ENCODE results near the gene HOXD4.

Gene HOXD4

DNA sequence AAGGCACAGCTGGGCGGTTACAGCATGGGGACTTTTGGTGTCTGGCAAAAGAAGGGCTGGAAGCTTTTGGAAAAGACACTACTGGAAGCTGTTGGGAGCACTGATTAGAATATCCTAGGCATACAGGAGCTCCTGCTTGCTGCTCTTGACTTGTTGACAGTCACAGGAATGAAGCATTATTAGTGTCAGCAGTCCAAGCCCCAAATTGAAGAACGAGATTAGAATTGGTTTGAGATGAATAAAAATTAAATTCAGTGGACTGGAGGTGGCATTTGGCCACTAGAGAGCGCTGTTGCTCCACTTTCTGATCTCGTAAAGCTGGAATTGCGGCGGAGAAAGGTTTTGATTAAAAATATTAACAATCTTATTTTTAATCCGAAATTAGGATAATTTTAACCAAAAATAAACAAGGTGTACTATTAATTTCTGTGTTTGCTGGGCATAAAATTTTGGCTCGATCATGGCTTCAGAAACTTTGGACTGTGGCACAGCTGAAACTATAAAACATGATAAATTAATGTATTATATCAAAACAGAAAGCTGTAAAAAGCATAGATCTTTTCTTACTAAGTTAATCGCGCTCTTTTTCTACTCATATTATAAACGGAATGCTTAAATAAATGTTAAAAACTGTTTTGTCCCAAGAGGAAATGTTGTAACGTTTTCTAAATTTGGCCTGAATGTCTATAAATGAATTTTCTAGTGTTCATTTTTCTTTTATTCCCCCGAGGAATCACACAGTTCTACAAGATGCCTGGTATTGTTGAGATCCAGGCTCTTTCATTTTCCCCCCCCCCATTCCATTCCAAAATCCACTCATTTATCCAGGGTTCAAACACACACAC, 24.2 kb upstream of the HOXD4 start:
- peak; percentile 47 to 54 for DNase-seq (ENCODE audit: low read depth in 1 of 2, low spot score in 1 of 2)

DNA sequence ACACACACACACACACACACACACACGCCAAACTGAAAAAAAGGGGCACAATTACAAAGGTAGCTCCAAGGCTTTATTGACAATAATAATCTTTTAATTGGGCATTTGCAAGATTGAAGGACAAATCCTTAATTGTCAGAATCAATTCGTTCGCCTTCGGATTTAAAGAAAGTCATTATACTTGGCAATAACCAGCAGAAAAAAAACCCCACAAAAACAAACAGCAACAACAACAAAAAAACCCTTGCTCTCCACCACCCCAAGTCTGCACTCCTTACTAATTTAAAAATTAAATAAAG, 23.6 kb upstream of the HOXD4 start:
- no peak for DNase-seq (ENCODE audit: low read depth in 1 of 2, low spot score in 1 of 2)

GRCh38 chr2:176128172-176128981, 23.0 kb upstream of the HOXD4 start:
- no peak for DNase-seq (ENCODE audit: low read depth in 1 of 2, low spot score in 1 of 2)

GRCh38 chr2:176128982-176129796, 22.2 kb upstream of the HOXD4 start, which contains the start of gene HOXD8:
Gene HOXD8 (plus strand): TSS chr2:176129705. CDS start chr2:176130367, 662 bp downstream.
- DNase-seq (ENCODE audit: low read depth in 1 of 2, low spot score in 1 of 2), result no peak

DNA sequence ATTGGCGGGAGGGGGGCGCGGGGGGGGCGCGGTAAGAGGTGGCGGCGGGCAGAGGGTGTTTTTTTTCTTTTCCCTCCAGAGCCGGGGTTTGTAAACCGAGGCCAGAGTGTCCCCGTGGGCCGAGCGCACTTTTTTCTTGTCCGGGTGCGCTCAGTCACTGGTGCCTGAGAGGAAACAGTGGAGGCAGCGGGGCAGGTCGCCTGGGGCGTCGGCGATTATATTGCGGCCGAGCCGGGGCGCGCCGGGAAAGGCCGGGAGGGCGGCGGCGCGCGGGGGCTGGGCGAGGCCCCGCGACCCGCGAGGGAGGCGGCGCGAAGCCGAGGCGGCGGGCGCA, 21.6 kb upstream of the HOXD4 start:
- no peak for DNase-seq (ENCODE audit: low read depth in 1 of 2, low spot score in 1 of 2)

DNA sequence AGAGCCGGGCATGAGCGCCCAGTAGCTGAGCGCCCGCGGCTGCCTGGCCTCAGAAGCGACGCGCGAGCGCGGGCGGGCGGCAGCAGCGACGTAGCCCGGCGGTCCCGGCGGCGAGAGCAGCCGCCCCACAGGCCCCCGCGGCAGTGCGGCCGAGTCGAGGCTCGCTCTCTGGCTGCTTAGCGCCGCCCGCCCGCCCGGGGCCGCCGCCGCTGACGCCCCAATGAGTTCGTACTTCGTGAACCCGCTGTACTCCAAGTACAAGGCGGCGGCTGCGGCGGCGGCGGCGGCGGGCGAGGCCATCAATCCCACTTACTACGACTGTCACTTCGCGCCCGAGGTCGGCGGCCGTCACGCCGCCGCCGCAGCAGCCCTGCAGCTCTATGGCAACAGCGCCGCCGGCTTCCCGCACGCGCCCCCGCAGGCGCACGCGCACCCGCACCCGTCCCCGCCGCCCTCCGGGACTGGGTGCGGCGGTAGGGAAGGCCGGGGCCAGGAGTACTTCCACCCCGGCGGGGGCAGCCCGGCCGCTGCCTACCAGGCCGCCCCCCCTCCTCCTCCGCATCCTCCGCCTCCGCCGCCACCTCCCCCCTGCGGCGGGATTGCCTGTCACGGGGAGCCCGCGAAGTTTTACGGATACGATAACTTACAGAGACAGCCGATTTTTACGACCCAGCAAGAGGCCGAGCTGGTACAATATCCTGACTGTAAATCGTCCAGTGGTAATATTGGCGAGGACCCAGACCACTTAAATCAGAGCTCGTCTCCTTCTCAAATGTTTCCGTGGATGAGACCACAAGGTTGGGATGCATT, 21.0 kb upstream of the HOXD4 start:
- DNase-seq (ENCODE audit: low read depth in 1 of 2, low spot score in 1 of 2), result no peak

- DNase-seq (ENCODE audit: low read depth in 1 of 2, low spot score in 1 of 2), result no peak
Observed at GRCh38 chr2:176130957-176131847, 20.1 kb upstream of the HOXD4 start.

DNA sequence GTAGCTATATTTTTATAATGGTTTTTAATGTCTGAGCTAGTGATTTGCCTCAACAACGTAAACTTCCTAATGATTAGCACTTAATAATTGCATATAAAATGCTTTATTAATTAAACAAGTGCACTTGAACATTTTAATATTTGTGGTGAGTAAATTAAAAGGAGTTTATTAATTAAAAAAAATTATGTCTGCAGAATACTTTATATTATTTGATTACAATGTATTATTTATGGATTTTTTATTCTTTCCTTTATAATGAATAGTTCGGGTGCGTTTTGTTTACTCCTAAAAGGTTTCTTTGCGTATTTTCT, 19.5 kb upstream of the HOXD4 start:
- no peak for DNase-seq (ENCODE audit: low read depth in 1 of 2, low spot score in 1 of 2)

- no peak for DNase-seq (ENCODE audit: low read depth in 1 of 2, low spot score in 1 of 2)
Observed at GRCh38 chr2:176132205-176133171, 18.9 kb upstream of the HOXD4 start.

DNA sequence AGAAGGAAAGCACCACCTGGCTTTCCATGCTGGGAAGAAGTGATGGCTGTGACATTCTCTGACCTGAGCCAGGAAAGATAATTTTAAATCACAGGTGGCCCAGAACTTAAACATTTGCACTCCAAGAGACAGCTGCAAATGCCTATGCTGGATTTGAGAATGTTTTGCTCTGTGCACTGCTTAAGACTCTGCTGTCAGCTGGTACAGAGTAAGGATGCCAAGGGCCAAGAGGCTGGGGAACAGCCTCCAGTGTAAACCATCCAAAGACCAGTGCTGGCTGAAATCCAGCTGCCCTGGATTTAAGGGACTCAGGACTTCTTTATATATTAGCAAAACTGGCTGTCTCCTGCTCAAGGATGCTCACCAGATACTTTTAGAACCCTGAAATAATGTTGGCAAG, 18.0 kb upstream of the HOXD4 start:
- DNase-seq (ENCODE audit: low read depth in 1 of 2, low spot score in 1 of 2), result no peak

DNA sequence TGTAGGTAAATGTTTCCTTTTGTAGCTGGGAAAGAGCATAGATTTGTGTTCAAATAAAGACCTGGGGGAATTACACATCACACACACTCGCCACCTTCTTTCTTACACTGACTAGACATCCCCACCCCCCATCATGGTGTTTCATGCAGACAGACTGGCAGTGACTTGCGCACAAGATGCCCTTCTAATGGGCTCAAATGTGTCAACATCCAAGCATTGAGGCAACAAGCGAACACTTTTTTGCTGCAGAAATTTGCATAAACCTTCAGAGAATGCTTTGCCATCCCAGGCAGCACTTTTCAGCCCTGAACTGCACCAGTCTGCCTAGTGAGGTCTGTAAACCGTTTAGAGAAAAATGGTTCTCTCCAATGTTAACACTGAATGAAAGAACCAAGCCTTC, 17.3 kb upstream of the HOXD4 start:
- DNase-seq (ENCODE audit: low read depth in 1 of 2, low spot score in 1 of 2), result no peak

GRCh38 chr2:176135035-176135440, 16.3 kb upstream of the HOXD4 start:
- DNase-seq (ENCODE audit: low read depth in 1 of 2, low spot score in 1 of 2), result no peak

DNA sequence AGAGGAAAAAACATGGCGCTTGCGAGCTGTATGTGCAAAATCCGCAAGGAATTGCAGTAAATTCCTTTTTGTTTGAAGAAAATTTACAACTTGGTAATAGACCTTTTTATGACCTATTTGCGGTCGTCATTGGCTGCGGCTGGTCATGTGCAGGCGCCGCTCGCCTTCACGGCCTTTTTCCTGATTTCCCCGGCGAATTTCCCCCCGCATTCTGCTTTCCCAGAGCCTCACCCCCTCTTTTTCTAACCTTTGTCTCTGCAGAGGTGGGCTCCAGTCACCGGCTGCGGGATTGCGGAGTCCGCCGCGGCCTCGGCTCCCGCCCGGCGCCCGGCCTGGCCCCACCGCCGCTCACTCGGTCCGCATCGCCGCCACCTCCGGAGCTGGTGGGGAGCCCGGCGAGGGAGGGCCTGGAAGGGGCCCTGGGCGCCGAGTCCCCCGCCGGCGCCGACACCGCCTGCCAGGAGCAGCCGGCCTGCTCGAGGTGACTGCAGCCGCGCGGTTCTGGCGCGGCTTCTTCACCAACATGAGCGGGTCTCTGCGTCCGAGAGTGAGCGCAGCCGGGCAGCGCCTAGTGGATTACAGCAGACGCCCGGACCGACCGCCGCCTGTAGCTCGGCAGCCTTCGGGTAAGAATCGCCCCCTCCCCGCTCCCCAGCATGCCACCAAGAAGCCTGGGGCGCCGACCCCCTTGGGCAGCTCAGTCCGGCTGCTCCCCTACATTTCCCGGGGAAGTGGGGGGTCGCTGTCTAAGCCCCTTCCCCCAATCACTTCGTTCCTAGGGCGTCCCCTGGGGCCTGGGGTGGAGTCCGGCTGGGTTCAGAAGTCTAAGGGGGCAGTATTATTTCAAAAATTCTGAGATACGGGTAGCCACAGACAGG, 14.7 kb upstream of the HOXD4 start:
- no peak for DNase-seq (ENCODE audit: low read depth in 1 of 2, low spot score in 1 of 2)

GRCh38 chr2:176137252-176137580, 14.1 kb upstream of the HOXD4 start:
- DNase-seq (ENCODE audit: low read depth in 1 of 2, low spot score in 1 of 2), result no peak

- DNase-seq (ENCODE audit: low read depth in 1 of 2, low spot score in 1 of 2), result no peak
Observed at GRCh38 chr2:176137906-176138305, 13.4 kb upstream of the HOXD4 start.

DNA sequence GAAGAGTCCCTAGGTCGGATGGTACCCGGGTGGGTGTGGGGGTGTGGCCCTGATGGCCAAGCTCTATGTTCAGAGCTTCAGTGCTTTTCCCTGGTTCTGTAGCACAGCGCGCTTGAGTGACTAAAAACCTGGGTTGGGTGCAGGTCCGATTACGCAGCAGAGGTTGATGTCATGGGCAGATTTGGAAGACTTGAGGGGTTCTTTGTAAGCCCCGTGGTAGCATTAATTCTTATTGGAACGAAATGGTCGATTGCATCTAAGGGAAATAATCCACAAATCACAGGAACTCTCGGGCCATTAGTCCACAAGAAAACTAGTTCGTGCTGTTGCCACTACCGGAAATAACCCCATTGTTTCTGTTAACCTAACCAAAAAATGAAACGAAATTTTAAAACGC, 12.8 kb upstream of the HOXD4 start:
- no peak for DNase-seq (ENCODE audit: low read depth in 1 of 2, low spot score in 1 of 2)

GRCh38 chr2:176138923-176139660, 12.3 kb upstream of the HOXD4 start:
- no peak for DNase-seq (ENCODE audit: low read depth in 1 of 2, low spot score in 1 of 2)
